ENCODE data around the gene ABL2.

DNA sequence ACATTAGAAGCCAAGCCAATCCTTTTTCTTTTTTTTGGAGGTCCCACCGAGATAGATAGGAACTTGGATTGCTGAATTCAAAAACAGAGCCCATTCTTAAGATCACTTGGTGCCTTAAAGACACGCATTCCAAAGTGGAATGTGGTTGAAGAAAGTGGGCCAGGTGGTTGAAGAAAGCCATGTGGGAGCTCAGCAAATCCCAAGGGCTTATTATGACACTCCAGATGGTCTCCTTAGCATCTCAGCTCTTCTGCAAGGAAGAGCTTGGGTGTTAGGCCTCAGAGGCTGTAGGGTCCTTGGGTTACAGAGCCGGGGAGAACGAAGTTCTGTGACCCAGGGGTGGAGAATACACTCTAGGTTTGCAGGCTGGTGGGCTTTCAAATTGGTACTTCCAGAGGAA, 134.1 kb downstream of the ABL2 start:
- no peak for TF ChIP-seq EZH2phosphoT487 (IDR thresholded peaks at IDR 0.05; ENCODE audit: borderline replicate concordance, low read length)
- TF ChIP-seq, protein P1, sequence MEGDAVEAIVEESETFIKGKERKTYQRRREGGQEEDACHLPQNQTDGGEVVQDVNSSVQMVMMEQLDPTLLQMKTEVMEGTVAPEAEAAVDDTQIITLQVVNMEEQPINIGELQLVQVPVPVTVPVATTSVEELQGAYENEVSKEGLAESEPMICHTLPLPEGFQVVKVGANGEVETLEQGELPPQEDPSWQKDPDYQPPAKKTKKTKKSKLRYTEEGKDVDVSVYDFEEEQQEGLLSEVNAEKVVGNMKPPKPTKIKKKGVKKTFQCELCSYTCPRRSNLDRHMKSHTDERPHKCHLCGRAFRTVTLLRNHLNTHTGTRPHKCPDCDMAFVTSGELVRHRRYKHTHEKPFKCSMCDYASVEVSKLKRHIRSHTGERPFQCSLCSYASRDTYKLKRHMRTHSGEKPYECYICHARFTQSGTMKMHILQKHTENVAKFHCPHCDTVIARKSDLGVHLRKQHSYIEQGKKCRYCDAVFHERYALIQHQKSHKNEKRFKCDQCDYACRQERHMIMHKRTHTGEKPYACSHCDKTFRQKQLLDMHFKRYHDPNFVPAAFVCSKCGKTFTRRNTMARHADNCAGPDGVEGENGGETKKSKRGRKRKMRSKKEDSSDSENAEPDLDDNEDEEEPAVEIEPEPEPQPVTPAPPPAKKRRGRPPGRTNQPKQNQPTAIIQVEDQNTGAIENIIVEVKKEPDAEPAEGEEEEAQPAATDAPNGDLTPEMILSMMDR (IDR thresholded peaks at IDR 0.05; ENCODE audit: low read depth, low read length, poor library complexity, severe bottlenecking) = no peak
